ENCODE measurements around the gene DAPK1. TPM values are rescaled to one million over a fixed set of nuclear protein-coding genes. Genes with fewer than 3 reads are reported as not detected.

DAPK1 gene
- total RNA-seq, 1 donor from 2014 or later = 0.79 TPM

DNA sequence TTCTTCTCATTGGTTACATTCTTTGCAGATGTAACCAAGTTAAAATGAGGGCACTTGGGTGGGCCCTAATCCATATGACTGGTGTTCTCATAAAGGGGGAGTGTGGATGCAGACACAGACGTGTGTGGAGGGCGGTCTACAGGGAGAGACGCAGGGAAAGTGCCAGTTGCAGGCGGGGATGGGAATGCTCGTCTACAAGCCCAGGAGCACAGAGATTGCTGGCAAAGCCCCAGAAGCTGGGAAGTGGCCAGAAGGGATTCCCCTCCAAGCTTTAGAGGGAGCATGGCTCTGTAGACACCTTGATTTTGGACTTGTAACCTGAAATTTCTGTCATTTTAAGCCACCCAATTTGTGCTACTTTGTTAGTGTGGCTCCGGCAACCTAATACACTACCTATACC is 131.4 kb downstream of the DAPK1 start:
- FAIRE-seq (no peak), DNase-seq (ENCODE audit: low read depth) (no peak)
- no peaks in the 10 kb centered on the region for H3K36me3 ChIP-seq (ENCODE audit: control insufficient read depth, insufficient read depth, low read length)
- TF ChIP-seq, protein P1, sequence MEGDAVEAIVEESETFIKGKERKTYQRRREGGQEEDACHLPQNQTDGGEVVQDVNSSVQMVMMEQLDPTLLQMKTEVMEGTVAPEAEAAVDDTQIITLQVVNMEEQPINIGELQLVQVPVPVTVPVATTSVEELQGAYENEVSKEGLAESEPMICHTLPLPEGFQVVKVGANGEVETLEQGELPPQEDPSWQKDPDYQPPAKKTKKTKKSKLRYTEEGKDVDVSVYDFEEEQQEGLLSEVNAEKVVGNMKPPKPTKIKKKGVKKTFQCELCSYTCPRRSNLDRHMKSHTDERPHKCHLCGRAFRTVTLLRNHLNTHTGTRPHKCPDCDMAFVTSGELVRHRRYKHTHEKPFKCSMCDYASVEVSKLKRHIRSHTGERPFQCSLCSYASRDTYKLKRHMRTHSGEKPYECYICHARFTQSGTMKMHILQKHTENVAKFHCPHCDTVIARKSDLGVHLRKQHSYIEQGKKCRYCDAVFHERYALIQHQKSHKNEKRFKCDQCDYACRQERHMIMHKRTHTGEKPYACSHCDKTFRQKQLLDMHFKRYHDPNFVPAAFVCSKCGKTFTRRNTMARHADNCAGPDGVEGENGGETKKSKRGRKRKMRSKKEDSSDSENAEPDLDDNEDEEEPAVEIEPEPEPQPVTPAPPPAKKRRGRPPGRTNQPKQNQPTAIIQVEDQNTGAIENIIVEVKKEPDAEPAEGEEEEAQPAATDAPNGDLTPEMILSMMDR (IDR thresholded peaks at IDR 0.05; ENCODE audit: insufficient read depth, low read length, severe bottlenecking) = no peak
- no peaks in the 10 kb centered on the region for H3K27me3 ChIP-seq (ENCODE audit: control insufficient read depth, insufficient read depth, low read length)
- no peak overlapping the region for H3K4me3 ChIP-seq (ENCODE audit: low read depth, low read length)

DNA sequence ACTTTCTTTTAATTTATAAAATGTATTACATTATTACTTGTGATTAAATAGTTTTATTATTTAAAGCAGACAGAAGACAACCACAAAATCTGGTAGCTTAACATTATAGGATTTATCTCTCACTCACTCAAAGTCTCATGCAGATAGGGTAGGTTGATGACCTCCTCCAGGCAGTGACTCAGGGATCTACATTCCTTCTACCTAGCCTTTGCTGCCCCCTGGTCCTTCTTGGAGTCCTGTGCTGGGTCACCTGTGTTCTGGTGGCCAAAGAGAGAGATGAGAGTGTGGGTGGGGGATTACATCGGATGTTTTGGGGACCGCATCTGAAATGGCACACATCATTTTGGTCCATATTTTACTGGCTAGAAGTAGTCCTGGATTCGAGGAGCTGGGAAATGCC is 132.6 kb downstream of the DAPK1 start:
- Histone ChIP-seq H3K27me3 (ENCODE audit: control insufficient read depth, insufficient read depth, low read length) (no peaks in the 10 kb centered on the region), H3K36me3 (ENCODE audit: control insufficient read depth, insufficient read depth, low read length) (no peaks in the 10 kb centered on the region), H3K4me3 (ENCODE audit: low read depth, low read length) (no peak overlapping the region)
- FAIRE-seq (no peak), DNase-seq (ENCODE audit: low read depth) (no peak)
- TF ChIP-seq, protein P1 (IDR thresholded peaks at IDR 0.05; ENCODE audit: insufficient read depth, low read length, severe bottlenecking) = no peak

DNA sequence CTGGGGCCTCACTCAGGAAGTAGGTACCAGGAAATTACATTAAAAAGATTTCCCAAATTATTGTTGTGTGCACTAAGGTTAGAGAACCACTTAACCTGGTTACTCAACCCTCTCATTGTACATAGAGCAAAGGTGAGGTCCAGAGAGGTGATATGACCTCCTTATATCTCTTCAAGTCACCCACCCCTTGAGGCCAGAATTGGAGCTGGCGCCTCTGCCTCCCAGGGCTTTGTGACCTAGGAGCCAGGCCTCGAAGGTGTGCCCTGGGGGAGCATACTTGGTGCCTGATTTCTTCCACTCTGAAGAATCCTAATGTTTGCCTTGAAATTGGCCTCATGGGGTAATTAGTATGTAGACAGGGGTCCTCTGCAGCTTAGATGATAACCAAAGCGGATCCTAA is 133.2 kb downstream of the DAPK1 start:
- no peak for DNase-seq (ENCODE audit: low read depth)
- no peak for FAIRE-seq
- Histone ChIP-seq H3K36me3 (ENCODE audit: control insufficient read depth, insufficient read depth, low read length) (no peaks in the 10 kb centered on the region), H3K4me3 (ENCODE audit: low read depth, low read length) (no peak overlapping the region), H3K27me3 (ENCODE audit: control insufficient read depth, insufficient read depth, low read length) (no peaks in the 10 kb centered on the region)
- TF ChIP-seq, protein P1 (IDR thresholded peaks at IDR 0.05; ENCODE audit: insufficient read depth, low read length, severe bottlenecking) = no peak

DNA sequence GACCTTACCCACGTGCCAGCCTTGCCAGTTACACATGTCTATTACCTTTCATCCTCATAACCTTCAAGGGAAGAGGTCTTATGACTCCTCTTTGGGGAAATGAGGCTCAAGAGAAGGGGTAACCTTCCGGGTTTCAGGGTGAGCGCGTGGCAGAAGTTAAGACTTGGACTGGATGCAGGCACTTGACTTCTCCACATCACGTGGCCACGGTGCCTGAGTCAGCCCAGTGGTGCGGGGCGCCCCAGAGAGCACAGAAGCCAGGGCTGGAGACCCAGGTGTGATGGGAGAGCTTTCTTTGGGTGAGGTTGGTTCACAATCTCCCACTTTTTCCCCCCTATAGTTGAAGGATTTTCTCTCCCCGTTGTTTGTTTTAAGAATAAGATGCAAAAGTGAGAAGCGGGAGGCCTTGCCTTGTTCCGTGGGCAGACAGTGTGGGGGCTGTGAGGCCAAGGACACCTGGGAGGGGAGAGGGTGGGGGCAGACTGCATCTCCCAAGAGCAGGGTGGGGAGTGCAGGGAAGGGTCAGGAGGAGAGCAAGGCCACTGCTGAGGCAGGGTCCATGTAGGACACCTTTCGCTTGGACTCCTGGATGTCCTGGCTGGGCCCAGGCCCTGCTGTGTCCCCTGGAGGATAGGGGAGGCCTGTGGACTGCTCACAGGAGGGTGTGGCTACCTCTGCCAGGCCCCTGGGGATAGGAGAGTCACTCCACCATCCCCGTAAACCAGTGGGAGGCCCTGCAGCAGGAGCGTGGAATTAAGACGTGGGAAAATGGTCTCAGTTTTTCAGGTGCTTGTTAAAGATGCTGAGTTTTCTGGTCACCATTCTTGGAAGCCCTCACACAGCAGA is 138.2 kb downstream of the DAPK1 start:
- no peaks in the 10 kb centered on the region for H3K27me3 ChIP-seq (ENCODE audit: control insufficient read depth, insufficient read depth, low read length)
- DNase-seq (ENCODE audit: low read depth) (no peak), FAIRE-seq (no peak)
- no peak overlapping the region for H3K4me3 ChIP-seq (ENCODE audit: low read depth, low read length)
- H3K36me3 ChIP-seq (ENCODE audit: control insufficient read depth, insufficient read depth, low read length) = no peaks in the 10 kb centered on the region
- TF ChIP-seq, protein P1 (IDR thresholded peaks at IDR 0.05; ENCODE audit: insufficient read depth, low read length, severe bottlenecking) = no peak

DNA sequence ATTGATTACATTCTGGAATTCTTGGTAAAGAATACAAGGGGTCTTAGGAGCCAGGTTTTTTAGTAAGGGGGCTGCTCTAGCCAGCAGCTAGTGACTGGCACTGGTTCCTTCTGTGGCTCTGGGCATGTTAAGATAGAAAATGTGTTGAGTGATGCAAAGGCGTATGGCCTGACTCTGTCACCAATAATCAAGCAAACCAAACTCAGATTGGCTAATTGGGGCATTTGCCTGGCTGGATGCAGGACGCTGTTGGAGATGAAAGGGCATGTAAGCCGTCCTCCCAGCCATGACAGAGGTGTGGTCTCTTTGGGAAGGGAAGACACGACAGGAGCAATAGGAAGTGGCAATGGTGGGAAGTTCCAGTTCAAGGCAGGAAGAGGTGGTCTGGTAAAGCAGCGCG is 140.6 kb downstream of the DAPK1 start:
- no peak for DNase-seq (ENCODE audit: low read depth)
- H3K4me3 ChIP-seq (ENCODE audit: low read depth, low read length) = no peak overlapping the region
- no peak for FAIRE-seq
- H3K36me3 ChIP-seq (ENCODE audit: control insufficient read depth, insufficient read depth, low read length) = no peaks in the 10 kb centered on the region
- TF ChIP-seq, protein P1 (IDR thresholded peaks at IDR 0.05; ENCODE audit: insufficient read depth, low read length, severe bottlenecking) = no peak
- no peaks in the 10 kb centered on the region for H3K27me3 ChIP-seq (ENCODE audit: control insufficient read depth, insufficient read depth, low read length)

DNA sequence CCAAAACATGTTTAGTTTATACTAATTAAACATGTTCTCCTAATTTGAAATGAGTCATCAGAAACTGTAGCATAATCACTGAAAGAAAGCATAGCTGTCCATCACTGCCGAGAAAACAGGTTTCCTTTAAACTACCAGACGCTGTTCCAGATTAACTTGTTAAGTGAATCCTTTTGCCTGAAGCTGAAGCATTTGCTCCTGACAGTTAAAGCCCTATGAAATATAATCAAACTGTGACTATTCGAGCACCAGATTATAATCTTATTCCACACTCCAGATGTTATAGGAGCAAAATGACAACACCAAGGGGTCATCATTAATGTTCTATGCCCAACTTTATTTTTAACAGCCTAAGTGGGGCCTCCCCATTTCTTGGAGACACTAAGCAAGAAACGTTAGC is 142.3 kb downstream of the DAPK1 start:
- TF ChIP-seq, protein P1 (IDR thresholded peaks at IDR 0.05; ENCODE audit: insufficient read depth, low read length, severe bottlenecking) = no peak
- Histone ChIP-seq H3K36me3 (ENCODE audit: control insufficient read depth, insufficient read depth, low read length) (no peaks in the 10 kb centered on the region), H3K27me3 (ENCODE audit: control insufficient read depth, insufficient read depth, low read length) (no peaks in the 10 kb centered on the region), H3K4me3 (ENCODE audit: low read depth, low read length) (no peak overlapping the region)
- no peak for DNase-seq (ENCODE audit: low read depth)
- no peak for FAIRE-seq
